Ishikawa (cell line): ENCODE data around the gene TBC1D21.

ENCODE experiments used
- CEBPB ChIP-seq: IDR thresholded peaks from 2 replicates; pipeline ENCODE4 v1.6.1; 2012
- CREB1 ChIP-seq: IDR thresholded peaks from 2 replicates; pipeline ENCODE4 v1.6.1; 2012; ENCODE audit warnings: low read depth
- EGR1 ChIP-seq: IDR thresholded peaks from 2 replicates; pipeline ENCODE4 v1.6.1; 2012
- EP300 ChIP-seq: IDR thresholded peaks from 2 replicates; pipeline ENCODE4 v1.6.1; 2012; ENCODE audit warnings: borderline replicate concordance
- FOXM1 ChIP-seq: IDR thresholded peaks from 2 replicates; pipeline ENCODE4 v1.6.1; 2012; ENCODE audit warnings: low read depth, borderline replicate concordance
- MAX ChIP-seq: IDR thresholded peaks from 2 replicates; pipeline ENCODE4 v1.6.1; 2012
- NFIC ChIP-seq: IDR thresholded peaks from 2 replicates; pipeline ENCODE4 v1.6.1; 2012
- RAD21 ChIP-seq: IDR thresholded peaks from 2 replicates; pipeline ENCODE4 v1.6.1; 2012; ENCODE audit warnings: low read depth
- REST ChIP-seq: IDR thresholded peaks from 2 replicates; pipeline ENCODE4 v1.6.1; 2012; ENCODE audit warnings: low read depth, mild to moderate bottlenecking
- TAF1 ChIP-seq: IDR thresholded peaks from 2 replicates; pipeline ENCODE4 v1.6.1; 2012; ENCODE audit warnings: low read depth, mild to moderate bottlenecking
- TCF12 ChIP-seq: IDR thresholded peaks from 2 replicates; pipeline ENCODE4 v1.6.1; 2012; ENCODE audit warnings: low read depth
- TEAD4 ChIP-seq: IDR thresholded peaks from 2 replicates; pipeline ENCODE4 v1.6.1; 2012
- USF1 ChIP-seq: IDR thresholded peaks from 2 replicates; pipeline ENCODE4 v1.6.1; 2012
- YY1 ChIP-seq: IDR thresholded peaks from 2 replicates; pipeline ENCODE4 v1.6.1; 2012; ENCODE audit warnings: low read depth
- ZBTB7A ChIP-seq: IDR thresholded peaks from 2 replicates; pipeline ENCODE4 v1.6.1; 2012; ENCODE audit warnings: low read depth

The TBC1D21 gene

GRCh38 chr15:73844356-73844755, 29.0 kb upstream of the TBC1D21 start:
- TF ChIP-seq TCF12 (no peak), EGR1 (no peak), CREB1 (no peak), REST (no peak), ZBTB7A (no peak), CEBPB (no peak), FOXM1 (no peak), RAD21 (no peak), MAX (no peak), EP300 (no peak), YY1 (no peak), NFIC (no peak), USF1 (no peak), TAF1 (no peak), TEAD4 (no peak)

GRCh38 chr15:73845507-73845906, 27.9 kb upstream of the TBC1D21 start:
- no peak for TF ChIP-seq USF1
- no peak for TF ChIP-seq ZBTB7A
- TF ChIP-seq YY1, result no peak
- TF ChIP-seq TAF1, result no peak
- TF ChIP-seq CREB1, result no peak
- no peak for TF ChIP-seq REST
- no peak for TF ChIP-seq CEBPB
- TF ChIP-seq RAD21, result no peak
- no peak for TF ChIP-seq TEAD4
- no peak for TF ChIP-seq NFIC
- no peak for TF ChIP-seq TCF12
- TF ChIP-seq EGR1, result no peak
- no peak for TF ChIP-seq MAX
- no peak for TF ChIP-seq FOXM1
- no peak for TF ChIP-seq EP300

GRCh38 chr15:73845907-73846306, 27.5 kb upstream of the TBC1D21 start:
- TF ChIP-seq FOXM1, result no peak
- no peak for TF ChIP-seq YY1
- TF ChIP-seq TAF1, result no peak
- TF ChIP-seq EGR1, result no peak
- TF ChIP-seq ZBTB7A, result no peak
- TF ChIP-seq CREB1, result no peak
- TF ChIP-seq USF1, result no peak
- TF ChIP-seq RAD21, result no peak
- TF ChIP-seq TCF12, result no peak
- no peak for TF ChIP-seq MAX
- TF ChIP-seq EP300, result no peak
- TF ChIP-seq CEBPB, result no peak
- no peak for TF ChIP-seq REST
- no peak for TF ChIP-seq NFIC
- no peak for TF ChIP-seq TEAD4

GRCh38 chr15:73849641-73850040, 23.7 kb upstream of the TBC1D21 start:
- no peak for TF ChIP-seq TAF1
- no peak for TF ChIP-seq YY1
- TF ChIP-seq CREB1, result no peak
- no peak for TF ChIP-seq TCF12
- no peak for TF ChIP-seq ZBTB7A
- no peak for TF ChIP-seq RAD21
- TF ChIP-seq USF1, result no peak
- TF ChIP-seq NFIC, result no peak
- TF ChIP-seq EGR1, result no peak
- TF ChIP-seq CEBPB, result no peak
- no peak for TF ChIP-seq EP300
